ENCODE results near the gene GPX2.

The GPX2 gene

DNA sequence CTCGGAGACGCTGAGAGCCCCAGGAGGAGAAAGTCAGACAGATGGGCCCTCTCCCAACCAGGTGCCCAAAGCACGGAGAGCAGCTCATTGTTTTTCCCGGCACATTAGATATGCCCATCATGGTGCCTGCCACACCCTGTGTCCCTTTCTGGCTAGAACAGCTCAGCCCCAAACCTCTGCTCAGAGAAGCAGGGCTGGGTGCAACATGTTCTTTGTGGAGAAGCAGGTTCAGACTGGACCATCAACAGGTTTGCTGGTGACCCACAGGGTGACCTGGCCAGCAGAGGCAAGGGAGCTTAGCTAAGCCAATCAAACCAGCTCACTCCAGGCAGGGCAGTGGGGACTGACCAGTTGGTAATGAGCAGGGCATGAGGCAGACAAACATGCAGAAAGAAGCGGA, 16.2 kb upstream of the GPX2 start:
- DNase-seq = no peak

DNA sequence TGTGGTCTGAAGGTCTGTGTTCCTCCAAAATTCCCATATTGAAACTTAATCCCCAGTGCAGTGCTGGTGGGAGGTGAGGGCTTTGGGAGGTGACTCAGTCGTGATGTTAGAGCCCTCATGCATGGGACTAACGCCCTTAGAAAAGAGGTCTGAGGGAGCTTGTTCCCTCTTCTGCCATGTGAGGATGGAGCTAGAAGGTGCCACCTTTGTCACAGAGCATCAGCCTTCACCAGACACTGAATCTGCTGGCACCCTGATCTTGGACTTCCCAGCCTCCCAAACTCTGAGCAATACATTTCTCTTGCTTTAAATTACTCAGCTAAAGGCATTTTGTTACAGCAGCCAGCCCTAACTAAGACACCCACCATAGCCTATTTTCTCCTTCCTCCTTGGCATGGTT, 15.7 kb upstream of the GPX2 start:
- no peak for DNase-seq

DNA sequence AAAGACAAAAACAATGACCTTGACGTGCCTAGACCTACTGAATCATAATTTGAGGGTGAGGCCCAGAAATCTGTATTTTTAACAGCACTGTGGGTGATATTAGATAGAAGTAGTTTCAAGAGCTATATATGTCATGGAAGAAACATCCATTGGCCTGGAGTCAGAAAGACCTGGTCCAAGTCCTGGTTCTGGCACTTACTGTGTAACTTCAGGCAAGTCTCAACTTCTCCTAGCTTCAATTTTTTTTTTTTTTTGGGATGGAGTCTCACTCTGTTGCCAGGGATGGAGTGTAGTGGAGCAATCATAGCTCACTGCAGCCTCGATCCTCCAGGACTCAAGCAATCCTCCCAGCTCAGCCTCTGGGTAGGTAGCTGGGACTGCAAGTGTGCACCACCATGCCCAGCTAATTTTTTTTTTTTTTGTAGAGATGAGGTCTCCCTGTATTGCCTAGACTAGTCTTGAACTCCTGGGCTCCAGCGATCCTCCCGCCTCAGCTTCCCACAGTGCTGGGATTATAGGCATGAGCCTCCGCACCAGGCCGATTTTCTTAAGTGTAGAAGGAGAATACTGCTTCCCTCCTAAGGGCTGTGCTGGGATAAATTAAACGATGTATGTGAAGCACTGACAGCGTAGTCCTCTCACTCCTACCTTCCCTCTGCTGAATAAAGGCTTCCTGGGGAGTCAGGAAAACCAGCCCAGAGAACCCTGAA, 14.3 kb upstream of the GPX2 start:
- DNase-seq = no peak

DNA sequence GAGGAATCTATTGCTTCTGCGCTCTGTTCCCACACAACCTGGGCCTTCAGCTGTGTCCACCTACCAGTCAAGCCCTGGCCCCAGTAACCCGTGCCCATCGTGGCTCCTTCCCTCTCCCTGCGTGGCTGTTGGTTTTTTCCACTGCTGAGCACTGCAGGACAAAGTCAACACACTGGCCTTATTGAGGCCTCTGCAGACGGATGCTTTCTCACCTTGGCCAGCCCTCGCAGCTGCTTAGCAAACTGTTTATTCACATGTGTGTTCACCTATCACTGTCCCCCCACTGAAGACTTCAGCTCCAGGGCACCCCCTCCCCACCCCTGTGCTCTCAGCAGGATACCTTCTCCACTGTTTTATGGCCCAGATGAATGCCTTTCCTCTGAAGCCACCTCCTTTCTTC, 12.8 kb upstream of the GPX2 start:
- no peak for DNase-seq

DNA sequence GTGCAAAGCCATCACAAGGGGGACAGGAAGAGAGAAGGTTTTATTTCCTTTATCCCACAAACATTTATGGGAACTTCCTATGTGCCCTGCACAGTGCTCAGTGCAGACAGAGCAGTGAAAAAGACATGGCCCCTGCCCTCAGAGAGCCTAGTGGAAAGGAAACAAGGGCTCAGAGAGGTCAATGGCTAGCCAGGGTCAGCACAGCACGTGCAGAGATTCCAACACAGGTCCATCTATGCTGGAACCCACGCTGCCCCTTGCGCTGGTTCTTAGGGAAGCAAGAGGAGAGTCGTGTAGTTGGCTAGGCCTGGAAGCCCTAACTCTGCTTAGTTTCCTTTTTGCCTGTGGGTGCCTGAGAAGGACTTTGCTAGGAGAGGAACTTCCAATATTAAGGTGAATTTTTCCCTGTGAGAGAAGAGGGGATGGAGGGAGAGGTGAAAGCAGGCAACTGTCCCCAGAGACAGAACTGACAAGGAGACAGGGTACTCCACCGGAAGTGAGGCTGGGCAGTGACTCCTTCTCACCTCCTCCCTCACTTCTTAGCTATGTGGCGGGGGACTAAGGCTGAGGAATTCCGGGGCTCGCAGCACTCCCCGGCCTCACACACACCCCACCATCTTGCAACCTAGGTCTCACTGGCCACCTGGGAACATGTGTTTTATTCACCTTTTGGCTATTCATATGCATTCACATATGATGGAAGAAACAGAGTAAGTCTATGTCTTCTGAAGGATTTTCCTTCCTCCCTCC, 12.1 kb upstream of the GPX2 start:
- DNase-seq = no peak

DNA sequence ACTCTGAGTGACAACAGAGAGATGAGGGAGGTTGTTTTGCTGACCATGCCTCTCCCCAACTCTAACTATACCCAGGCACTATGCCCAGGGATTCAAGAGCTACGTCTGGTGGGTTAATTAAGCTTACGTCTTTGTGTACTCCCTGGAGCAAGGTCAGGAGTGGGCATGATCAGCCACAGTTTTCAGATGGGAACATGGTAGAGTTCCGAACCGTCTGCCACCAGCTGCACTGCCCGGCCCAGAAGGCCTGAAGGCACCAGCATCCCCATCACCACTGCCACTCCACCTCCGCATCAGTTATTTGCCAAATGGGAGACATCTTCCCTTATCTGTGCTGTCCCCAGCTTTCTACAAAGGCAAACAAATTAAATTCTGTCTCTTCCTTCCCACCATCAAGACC, 11.1 kb upstream of the GPX2 start:
- DNase-seq = no peak

DNA sequence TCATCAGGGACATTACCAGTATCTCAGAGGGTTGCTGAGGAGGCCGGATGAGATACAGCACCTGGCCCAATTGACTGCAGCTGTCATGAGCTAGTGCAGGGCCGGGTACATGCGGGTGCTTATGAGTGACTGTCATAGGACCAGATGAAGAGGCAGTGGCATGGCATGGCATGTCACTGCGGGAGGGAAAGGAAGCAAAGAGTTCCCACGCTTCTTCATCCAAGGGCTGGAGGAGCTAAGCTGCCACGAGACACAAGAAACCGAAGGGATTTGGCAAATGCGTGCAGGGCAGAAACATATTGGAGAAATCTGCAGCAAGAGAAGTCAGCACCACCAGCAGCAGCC, 10.7 kb upstream of the GPX2 start:
- DNase-seq = no peak

DNA sequence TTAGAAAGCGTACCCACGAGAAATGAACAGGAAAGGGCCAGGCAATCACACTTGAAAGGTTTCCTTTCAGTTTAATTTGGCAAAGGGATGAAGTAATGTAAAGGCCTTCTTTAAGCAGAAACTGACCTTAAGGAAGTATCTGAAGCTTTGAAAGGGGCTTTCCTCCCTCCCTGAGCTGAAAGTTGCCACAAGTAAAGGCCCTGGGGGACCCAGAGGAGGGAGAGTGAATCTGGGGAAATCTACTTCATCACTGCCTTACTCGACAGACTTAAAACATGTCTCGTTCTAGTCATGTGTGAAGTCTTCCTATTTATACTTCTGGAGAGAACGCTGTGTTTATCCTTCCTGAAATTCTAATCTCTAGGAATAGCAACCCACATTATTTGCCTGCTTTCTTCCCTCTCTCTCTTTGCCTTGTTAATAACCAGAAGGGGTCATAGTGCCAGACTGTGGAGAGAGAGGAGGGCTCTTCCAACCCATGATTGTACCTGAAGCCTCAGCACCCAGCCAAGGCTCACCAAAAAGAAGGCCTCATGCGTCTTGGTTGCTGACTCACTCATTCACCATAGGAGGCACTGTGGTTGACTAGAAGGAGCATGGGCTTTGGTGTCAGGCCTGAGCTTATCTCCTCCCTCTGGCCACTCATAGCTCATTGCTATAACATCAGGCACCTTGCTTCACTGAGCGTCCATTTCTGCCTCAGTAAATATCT, 10.2 kb upstream of the GPX2 start:
- DNase-seq = no peak

DNA sequence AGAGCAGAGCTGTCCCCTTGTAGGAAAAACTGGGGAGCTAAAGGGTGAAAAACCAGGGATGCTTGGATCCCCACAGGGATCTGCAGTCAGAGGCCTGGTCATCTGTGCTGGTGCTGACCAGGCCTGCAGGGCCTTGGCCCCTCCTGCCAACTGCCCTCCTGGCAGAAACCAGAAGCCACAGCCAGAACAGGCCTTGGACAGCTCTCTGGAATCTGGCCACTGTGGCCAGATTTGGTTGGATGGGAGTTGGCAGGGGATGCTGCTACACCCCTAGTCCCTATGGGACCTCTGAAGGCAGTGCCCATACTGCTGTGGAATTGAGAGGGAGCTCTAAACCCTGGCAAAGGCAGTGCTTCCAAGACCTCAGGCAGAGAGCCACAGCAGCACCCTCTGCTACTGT, 9.2 kb upstream of the GPX2 start:
- DNase-seq = no peak

DNA sequence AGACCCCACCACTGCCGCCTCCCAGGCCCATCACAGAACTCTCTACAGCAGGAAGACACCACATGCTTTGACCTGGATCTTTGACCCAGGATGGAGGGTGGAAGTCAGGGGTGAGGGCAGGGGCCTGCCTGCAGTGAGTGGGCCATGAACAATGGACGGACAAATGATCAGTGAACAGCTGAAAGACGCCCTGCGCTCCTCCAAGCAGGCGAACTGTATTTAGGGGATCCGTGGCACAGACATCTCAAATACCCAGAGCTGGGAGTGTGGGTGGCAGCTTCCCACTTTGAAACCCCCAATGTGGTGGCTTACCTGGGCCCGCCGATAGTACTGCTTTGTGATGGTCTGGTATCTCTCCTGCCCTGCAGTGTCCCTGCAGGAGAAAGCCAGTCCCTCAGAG, 8.7 kb upstream of the GPX2 start:
- DNase-seq = no peak

DNA sequence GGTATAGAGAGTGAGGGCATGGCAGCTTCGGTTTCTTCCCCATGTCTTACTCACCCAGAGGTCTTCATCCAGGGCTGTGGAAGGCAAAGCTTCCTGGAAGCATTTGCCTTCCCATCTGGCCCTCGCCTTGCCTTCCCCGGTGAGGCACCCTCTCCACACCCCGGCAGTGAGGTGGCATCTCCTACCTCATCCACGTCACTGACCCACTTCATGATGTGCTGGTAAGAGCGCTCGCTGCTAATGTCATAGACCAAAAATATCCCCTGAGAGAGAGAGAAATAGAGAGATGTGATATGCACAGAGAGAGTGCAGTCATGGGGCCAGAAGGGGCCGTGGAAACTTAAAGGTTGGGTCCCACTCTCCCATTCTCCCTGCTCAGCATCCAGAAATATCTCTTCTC, 8.3 kb upstream of the GPX2 start:
- no peak for DNase-seq

DNA sequence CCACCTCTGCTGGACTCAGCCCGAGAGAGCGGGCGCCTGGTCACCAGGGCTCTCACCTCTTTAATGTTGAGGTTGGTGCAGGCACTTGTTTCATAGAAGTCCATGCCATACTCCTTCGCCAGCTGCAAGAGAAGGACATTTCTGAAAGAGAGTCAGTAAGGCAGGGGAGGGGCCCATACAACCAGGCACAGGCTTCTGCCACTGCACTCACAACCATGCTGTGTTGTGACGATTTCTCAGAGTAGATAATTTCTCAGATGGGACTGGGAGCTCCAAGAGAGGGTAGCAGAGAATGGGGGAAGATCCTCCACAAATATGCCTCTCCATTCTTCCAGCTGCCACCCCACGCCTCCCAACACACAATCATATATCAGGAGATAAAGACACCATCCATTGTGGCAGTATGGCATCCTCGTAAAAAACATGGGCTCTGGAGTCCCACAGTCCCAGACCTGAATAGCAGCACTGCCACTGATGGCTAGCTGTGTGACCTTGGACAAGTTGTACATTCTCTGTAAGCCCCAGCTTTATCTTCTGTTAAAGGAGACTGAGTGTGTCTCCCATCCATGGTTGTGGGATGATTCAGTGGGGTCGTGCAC, 6.2 kb upstream of the GPX2 start:
- DNase-seq = no peak

DNA sequence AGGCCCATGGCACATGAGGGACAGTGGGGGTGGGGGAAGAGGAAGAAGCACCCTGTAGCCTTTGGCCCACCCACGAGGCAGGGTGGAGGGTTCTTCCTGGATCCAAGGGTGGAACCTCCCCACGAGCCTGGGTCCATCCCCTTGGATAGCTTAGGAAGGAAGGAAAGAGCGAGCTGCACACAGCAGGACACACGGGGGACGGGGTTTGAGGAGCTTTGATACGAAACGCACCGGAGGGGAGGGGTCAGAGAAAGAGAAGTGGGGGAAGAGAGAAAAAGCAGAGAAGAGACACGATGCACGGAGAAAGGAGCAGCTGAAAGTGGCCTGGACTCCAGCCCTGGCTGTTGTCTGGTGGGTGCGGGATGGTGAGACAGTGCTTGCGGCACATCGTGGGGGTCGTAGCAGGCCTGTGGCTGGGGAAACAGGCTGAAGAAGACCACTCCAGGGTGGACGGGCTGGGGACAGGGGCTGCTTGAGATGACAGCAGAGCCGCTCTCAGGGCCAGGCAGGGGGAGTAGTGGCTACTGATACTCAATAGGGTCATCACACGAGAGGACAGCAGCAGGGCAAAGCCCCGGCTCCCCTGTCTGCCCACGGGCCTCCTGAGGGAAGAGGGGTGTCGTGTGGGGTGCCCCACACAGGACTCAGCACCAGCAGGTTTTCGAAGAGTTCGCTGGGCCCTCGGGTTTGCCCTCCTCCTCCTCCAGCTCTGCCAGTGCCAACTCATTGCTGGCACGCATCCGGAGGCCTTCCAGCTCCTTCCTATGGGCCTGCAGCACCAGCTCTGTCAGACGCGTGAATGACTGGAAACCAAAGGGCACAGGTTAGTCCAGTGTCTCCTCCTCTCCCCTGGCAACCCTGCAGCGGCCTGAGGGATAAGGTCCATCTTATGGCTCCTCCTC, 5.4 kb upstream of the GPX2 start:
- no peak for DNase-seq

DNA sequence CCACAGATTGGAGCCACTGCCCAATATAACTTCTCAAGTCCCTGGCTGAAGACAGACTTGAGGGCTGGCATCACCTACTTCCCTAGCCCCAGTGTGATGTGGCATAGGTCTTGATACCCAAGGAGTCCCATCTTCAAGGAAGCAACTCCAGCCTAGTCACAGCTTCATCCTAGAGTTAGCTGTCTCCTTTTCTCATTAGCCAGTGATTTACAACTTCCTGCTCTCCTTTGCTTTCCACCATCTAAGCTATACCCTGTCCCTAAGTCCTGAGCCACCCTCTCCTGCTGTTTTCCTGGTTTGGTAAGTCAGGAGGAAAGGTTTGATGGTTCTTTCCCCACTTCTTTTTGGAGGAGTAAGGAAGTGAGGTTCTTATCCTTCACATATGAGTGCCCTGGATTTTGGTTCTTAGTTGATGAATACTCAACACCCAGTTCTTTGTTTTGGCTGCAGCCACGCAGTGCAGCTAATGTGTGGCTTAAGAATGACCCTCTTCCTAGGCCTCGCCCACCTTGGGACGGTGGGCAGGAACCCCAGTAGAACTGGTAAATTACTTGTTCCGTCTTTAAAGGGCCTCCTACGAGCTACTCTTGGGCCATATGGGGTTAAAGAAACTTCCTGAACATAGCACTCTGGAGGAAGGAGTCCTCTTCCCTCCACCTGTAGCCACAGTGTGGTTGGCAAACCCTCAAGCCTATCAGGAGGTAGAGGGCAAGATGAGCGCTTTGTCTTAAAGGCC, 3.9 kb upstream of the GPX2 start:
- DNase-seq = no peak

DNA sequence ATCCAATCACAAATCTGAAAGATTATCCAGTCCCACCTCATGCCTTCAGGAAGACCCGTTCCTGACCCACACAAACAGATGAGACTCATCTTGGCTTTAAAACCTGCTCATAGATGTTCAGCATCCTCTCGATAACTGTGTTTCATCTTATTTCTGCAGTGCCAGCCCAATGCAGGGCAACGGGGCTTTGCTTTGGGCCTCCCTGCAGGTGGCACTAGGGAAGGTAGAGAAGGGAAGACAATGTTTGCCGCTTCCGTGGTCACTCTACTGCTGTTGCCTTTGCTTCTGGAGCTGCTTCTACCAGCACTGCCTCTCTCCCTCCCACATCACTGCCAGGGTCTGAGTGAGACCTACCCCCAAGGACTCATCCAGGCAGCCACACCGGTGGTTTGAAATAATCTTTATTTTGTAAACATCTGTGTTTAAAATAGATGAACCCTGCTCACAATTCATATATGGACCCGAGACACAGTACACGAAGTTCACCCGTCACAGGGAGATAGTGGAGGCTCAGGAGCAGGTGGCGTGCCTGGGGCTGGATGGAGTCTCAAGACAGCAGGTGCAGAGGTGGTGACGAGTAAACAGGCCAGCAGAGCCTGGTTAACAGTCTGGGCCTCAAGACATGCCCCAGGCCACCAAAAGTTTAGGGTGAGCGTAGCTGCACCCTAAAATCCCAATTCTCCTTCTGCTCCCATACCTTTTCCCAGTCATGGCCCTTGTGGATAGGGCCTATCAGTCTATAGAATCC, 3.1 kb upstream of the GPX2 start:
- DNase-seq = no peak

DNA sequence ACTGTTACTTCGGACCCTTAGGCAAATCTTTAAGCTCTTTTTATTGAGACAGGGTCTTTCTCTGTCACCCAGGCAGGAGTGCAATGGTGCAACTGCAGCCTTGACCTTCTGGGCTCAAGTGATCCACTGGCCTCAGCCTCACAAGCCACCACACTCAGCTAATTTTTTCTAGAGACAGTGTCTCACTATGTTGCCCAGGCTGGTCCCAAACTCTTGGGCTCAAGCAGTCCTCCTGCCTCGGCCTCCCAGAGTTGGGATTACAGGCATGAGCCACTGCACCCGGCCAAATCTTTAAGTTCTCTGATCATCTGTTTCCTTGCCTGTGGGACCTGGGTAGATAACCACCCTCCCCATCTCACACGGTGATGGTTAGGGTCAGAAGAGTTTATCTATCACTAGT, 2.3 kb upstream of the GPX2 start:
- DNase-seq = no peak

DNA sequence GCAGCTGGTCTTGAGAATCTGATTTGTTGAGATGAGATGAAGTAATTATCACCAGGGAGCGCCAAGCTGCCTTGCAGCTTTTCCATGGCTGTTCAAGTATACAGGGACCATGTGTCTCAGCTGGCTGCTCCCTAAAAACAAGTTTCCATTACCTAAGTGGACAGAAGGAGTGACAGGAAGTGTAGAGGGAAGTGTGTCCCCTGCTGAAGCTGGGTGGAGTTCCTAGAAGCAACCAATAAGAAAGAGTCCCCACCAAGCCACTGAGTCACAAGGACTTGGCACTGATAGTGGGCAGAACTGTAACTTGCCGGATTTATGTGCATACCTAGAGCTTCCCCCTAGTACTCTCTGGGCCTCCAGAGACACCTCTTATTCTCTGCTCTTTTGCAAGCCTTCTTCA, 1.5 kb upstream of the GPX2 start:
- DNase-seq = no peak

DNA sequence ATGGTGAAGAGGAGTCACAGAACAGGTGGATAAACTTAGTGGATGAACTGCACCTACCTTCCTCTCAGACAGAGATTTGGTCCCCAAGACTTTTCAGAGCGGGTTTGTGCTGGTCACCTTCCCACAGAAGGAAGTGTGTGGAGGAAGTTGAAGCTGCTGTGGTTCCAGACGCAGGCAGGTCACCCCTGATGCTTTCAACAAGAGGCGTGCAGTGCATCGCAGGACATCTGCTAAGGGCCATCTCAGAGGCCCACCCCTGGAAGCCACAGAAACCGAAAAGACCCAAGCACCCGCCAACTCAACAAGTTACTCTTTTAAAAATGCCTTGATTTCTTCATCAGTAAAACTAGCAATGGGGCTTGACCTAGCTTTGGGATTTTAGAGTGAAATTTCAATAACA, 1.0 kb upstream of the GPX2 start:
- DNase-seq = no peak

DNA sequence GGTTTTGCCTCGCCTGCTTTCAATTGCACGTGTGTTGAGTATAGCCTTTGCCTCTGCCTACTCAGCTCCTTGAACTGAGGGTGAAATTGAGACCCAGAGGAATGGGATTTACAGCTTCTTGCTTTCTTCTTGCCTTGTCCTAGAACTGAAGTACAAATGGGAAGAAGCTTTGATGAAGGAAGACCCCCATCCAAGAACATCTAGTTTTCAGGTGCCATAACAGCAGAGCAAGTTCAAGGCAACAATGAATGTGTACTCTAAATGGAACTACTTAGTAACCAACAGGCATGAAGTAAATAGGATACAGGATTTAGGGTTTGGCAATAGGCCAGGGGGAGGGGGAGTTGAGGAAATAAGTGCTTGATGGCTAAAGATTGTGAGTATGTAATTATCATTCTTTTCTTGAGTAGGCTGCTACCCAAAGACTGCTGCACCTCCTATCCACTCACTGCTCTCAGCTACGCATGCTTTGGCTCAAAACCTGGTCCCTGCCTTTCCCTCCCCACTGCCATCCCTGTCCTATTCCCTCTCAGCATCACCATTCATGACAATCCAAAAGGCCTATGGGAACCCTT, 2.1 kb downstream of the GPX2 start:
- DNase-seq = no peak

DNA sequence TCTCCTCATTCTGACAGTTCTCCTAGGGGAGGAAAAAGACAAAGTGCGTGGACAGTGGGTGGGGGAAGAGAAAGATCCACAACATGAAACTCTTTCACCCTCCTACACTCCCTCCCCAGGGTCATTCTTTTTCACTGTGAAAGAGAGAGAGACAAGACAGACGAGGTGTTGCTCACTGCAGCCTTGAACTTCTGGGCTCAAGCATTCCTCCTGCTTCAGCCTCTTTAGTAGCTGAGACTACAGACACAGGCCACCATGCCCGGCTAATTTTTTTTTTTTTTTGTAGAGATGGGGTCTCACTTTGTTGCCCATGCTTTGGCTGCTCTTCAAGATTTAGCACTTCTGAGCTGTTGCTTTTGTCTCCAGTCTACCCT, 2.7 kb downstream of the GPX2 start:
- DNase-seq = no peak
